GM23248 (cell line): ENCODE data around the gene STK17B.

ENCODE experiments used
- EZH2 ChIP-seq: fragments of 200-600 bp; sonication (generic); IDR thresholded peaks from 2 replicates; pipeline ENCODE4 v1.6.1; 2018; ENCODE audit warnings: antibody characterized with exemption, mild to moderate bottlenecking; ENCODE audit not compliant: insufficient read depth, poor library complexity, severe bottlenecking
- EZH2phosphoT487 ChIP-seq: fragments of 200-600 bp; sonication (generic); IDR thresholded peaks from 2 replicates; pipeline ENCODE4 v1.6.1; 2018; ENCODE audit warnings: antibody characterized with exemption, moderate library complexity, mild to moderate bottlenecking, low read depth; ENCODE audit not compliant: insufficient read depth

GRCh38 chr2:196206804-196207203, 35.4 kb upstream of the STK17B start:
- TF ChIP-seq EZH2 (no peak), EZH2phosphoT487 (no peak)
